Brain microvascular endothelial cell (primary cell): ENCODE data around the gene TNNT2.

Source experiments
- DNase-seq: peaks from one replicate; pipeline ENCODE4 v3.0.0-alpha.2; 2020
- H3K27ac ChIP-seq: fragments of 250-450 bp; sonication (Bioruptor Pico); 2 replicates; pipeline ENCODE4 v1.5.1; 2020; ENCODE audit warnings: mild to moderate bottlenecking, moderate library complexity
- H3K27me3 ChIP-seq: fragments of 250-450 bp; sonication (Bioruptor Pico); replicated peaks from 2 replicates; pipeline ENCODE4 v1.5.1; 2020; ENCODE audit warnings: mild to moderate bottlenecking
- H3K36me3 ChIP-seq: fragments of 250-450 bp; sonication (Bioruptor Pico); replicated peaks from 2 replicates; pipeline ENCODE4 v1.5.1; 2020; ENCODE audit warnings: mild to moderate bottlenecking
- H3K4me3 ChIP-seq: 2 replicates; pipeline ENCODE4 v1.5.1; 2011; ENCODE audit warnings: low read depth, mild to moderate bottlenecking, control low read depth, low read length, moderate library complexity
- CTCF ChIP-seq: IDR thresholded peaks from 2 replicates; pipeline ENCODE4 v1.5.1; 2011; ENCODE audit warnings: low read depth, mild to moderate bottlenecking, moderate library complexity, low read length, control low read depth, inconsistent platforms; ENCODE audit errors: missing control alignments
- in situ Hi-C: cut with HindIII; loops from 2 replicates; pipeline ENCODE4 v1.10.0; 2017; ENCODE audit warnings: low sequenced_read_pairs, low pct_ligation_motif_present

TNNT2 gene

GRCh38 chr1:201422026-201422425, 44.5 kb upstream of the TNNT2 start:
- H3K27me3 ChIP-seq: peaks cover 3% of the 10 kb centered on the region
- in situ Hi-C loops: no loop called here
- DNase-seq: no peak
- H3K4me3 ChIP-seq: no peak overlapping the region
- no peak overlapping the region for H3K27ac ChIP-seq
- TF ChIP-seq CTCF: no peak
- H3K36me3 ChIP-seq: no peaks in the 10 kb centered on the region

- peaks cover 9% of the 10 kb centered on the region for H3K27me3 ChIP-seq
- in situ Hi-C loops: no loop called here
Observed at GRCh38 chr1:201421041-201421440, 43.6 kb upstream of the TNNT2 start.

GRCh38 chr1:201420608-201421002, 43.1 kb upstream of the TNNT2 start:
- no peak for TF ChIP-seq CTCF
- H3K27me3 ChIP-seq: peaks cover 9% of the 10 kb centered on the region
- DNase-seq: no peak
- H3K36me3 ChIP-seq: no peaks in the 10 kb centered on the region
- no peak overlapping the region for H3K4me3 ChIP-seq
- no peak overlapping the region for H3K27ac ChIP-seq
- in situ Hi-C loops: no loop called here

More at GRCh38 chr1:201421041-201421440, 43.6 kb upstream of the TNNT2 start:
- no peaks in the 10 kb centered on the region for H3K36me3 ChIP-seq
- no peak overlapping the region for H3K27ac ChIP-seq
- no peak overlapping the region for H3K4me3 ChIP-seq
- TF ChIP-seq CTCF: no peak
- DNase-seq: no peak

GRCh38 chr1:201419746-201420607, 42.5 kb upstream of the TNNT2 start:
- Histone ChIP-seq H3K4me3 (no peak overlapping the region), H3K36me3 (no peaks in the 10 kb centered on the region)
- no peak for TF ChIP-seq CTCF

GRCh38 chr1:201419256-201419655, 41.8 kb upstream of the TNNT2 start:
- Histone ChIP-seq H3K27ac (no peak overlapping the region), H3K4me3 (no peak overlapping the region), H3K36me3 (no peaks in the 10 kb centered on the region), H3K27me3 (peaks cover 9% of the 10 kb centered on the region)
- TF ChIP-seq CTCF: no peak
- no peak for DNase-seq
- in situ Hi-C loops: no loop called here

More at GRCh38 chr1:201419746-201420607, 42.5 kb upstream of the TNNT2 start:
- Histone ChIP-seq H3K27ac (no peak overlapping the region), H3K27me3 (peaks cover 9% of the 10 kb centered on the region)
- in situ Hi-C loops: no loop called here
- DNase-seq: no peak
